HG02623 (cell line): ENCODE results near the gene RBM28.

Experiments
- ATAC-seq: cut with Tn5 transposase; IDR thresholded peaks from one replicate; pipeline ENCODE4 v1.9.1; 2021; ENCODE audit warnings: moderate library complexity; ENCODE audit not compliant: unreplicated experiment

Gene RBM28

DNA sequence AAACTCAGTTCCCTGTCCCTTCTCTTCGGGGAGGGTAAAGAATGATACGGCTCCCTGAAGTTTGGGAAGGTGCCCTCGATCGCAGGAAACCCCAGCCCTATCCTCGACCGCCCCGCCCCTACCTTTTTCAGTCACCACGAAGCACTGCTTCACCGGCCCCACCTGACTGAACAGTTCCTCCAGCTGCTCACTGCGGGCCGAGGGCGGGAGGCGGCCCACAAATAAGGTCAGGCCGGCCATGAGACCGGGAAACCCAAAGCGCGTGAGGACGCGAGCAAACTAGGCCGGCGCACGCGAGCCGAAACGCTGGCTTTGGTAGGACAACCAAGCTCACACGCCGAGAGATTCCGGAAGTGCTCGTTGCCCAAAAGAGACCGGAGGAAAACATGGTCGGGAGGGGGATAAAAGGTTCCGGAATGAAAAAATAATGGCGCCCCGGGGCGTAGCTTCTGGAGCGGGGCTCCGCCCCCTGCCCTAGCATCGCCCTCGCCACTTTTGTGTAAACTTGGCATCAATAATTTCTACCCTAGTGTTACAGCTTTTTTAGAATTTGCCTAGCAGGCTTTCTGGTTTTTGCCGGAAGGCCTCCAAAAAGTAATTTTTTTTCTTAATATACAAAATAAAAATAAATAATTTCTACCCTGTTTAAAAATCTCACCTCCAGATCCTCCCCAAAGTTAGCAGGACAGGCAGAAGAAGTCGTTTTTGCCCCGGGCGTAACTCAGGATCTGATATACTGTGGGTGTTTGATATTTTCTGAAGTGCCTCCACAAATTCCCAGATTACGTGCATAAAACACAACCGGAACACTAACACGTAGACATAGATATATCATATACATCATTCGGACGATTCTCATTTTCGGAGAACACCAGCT lies at the start of gene RBM28:
Gene RBM28 (minus strand): TSS at position 355 of the 877 bp plus-strand sequence. CDS start 115 bp downstream, at position 240.
- ATAC-seq = peak; percentile 91

DNA sequence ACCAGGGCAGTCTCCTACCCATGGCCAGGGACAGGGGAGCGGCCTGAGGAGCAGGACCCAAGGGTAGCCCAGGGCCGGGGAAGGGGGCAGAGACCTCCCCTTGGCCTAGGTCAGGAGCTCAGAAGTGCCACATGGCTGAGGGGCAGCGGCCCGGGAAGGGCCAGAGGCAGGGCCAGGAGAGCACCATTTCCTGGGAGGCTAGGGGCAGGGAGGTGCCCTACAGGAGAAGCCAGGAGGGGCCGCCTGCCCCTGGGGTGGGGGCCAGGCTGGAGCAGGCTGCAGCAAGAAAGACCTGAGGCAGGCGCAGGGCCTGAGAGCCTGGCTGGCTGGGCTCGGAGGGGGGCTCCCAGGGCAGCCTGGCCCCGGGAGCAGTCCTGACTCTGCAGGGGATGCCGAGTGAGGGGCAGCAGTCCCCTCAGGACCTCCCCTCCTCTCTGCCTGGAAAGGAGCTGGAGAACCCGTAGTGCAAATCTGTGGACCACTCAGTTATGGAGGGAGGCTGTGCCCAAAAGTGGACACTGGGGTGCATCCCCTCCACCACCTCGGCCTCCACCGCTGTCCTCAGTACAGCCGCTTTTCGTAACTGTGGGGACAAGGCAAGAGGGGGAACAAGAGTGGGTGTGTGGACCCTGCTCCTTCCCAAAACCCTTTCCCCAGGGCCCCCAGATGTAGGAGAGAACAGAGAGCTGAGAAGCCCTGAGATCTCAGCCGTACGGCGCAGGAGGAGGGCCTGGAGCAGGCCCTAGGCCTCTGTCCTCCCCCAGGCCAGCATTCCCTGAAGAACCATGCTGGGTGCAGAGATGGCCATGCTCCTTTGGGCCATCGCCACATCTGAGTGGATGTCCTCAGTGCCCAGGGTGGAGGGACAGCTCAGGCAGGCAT lies 49.0 kb upstream of the RBM28 start:
- no peak for ATAC-seq

DNA sequence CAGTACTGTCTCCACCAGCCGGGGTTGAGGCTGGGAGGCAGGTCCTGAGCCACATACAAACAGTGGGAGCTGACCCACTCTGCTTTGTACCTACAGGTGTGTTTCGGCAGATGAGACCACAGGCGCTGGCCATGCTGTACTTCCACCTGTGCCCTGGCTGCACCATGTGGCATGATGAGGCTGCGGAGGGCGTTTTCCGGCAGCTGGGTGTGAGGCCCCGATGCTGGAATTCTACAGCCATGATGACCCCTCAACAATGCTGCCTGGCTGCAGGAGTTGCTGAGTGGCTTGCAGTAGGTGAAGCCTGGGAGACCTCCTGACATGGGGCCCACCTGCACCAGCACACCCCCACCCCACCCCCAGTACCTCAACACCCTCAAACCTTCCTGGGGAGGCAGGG lies 48.1 kb upstream of the RBM28 start:
- no peak for ATAC-seq

GRCh38 chr7:128390871-128391565 lies 47.3 kb upstream of the RBM28 start:
- no peak for ATAC-seq

- ATAC-seq = no peak
Observed at GRCh38 chr7:128389618-128390329, 46.1 kb upstream of the RBM28 start.

- ATAC-seq = no peak
Observed at GRCh38 chr7:128389085-128389617, 45.4 kb upstream of the RBM28 start.

DNA sequence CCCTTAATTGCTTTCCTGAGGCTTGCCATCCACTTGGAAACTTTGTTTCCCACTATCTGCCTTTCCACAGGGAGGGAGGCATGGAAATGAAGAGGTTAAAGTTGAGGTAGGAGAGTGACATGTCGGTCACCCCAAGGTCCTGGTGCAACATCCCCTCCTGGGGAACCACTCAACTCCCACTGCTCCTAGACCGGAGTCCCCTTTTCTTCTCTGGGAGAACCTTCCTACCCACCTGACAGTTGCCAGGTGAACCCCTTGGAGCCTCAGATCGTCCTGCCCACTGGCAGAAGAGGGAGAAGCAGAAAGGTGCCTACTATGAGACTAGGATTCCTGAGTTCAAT lies 44.4 kb upstream of the RBM28 start:
- no peak for ATAC-seq

- ATAC-seq = peak; percentile 70
Observed at GRCh38 chr7:128387216-128388144, 43.8 kb upstream of the RBM28 start.

- ATAC-seq = no peak
Observed at GRCh38 chr7:128385988-128386925, 42.5 kb upstream of the RBM28 start.

GRCh38 chr7:128384726-128385125 lies 41.0 kb upstream of the RBM28 start:
- ATAC-seq = no peak

GRCh38 chr7:128383776-128384175 lies 40.1 kb upstream of the RBM28 start:
- ATAC-seq = no peak

DNA sequence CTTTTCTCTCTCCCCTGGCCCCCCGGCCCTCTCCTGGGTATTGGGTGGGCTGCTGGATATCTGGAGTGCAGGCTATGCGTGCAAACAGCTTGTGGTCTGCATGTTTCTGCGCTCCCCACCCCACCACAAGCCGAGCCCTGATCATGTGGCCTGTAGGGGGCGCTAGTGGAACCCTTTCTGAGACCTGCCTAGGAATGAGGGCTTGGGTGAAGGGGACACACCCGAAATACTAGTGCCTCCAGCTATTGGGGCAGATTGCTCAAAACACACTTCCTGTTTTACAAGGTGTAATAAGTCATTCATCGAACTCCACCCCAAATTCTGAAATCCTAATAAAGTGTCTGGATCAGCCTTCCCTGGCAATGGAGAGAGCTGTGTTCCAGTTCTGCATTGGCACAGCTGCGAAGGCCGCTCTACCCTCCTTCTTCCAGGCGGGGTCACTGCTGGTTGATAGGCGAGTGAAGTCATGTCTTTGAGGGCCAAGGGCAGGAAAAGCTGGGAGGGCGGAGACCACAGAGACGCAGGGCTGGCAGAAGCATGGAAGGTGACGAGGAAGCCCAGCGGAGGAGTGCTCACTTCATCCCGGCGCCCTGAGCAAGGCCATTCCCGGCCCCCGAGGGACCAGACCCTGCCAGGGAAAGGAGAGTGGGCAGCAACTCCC lies 37.6 kb upstream of the RBM28 start:
- ATAC-seq = no peak

- no peak for ATAC-seq
Observed at GRCh38 chr7:128380483-128381106, 36.9 kb upstream of the RBM28 start.

DNA sequence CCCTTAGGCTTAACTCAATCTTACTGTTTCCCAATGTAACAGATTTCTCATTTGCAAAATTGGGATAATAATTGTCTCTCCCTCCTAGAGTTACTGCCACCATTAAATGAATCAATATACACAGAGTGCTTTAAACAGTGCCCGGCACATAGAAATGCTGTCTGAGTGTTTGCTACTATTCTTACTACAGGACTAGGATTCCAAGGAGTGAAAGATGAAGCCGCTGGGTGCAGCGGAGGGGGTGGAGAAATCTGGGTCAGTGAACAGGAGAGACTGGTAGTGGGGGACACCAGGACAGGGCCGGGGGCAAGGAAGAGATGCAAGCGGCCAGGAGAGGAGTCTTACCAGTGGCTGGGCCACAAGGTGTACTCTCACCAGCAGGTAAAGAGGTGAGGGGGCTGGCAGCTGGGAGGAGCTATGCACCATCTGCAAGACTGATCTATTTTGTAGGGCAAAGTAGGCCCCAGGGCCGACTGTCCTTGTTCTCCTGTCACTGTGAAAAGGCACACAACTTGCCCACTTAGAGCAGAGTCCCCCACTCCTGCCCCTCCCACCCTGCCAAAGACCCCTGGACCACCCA lies 36.3 kb upstream of the RBM28 start:
- no peak for ATAC-seq

DNA sequence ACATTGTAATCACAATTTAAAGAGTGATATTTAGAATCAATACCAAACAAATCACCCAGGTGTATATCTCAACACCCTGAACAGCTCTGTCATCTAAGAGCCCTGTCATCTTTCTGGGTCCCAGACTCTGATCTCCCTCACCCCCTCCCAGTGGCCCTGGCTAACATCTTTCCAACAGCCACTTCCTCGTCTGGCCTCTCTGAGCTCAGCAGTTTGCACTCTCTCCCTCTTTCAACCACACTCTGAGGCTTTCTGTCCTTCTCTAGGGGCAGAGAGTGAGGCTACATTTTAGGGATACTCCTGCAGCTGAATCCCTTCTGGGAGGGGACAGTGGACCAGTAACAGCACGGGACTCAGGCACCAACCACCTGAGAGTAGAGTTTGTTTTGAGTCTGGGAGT lies 34.9 kb upstream of the RBM28 start:
- ATAC-seq = no peak

DNA sequence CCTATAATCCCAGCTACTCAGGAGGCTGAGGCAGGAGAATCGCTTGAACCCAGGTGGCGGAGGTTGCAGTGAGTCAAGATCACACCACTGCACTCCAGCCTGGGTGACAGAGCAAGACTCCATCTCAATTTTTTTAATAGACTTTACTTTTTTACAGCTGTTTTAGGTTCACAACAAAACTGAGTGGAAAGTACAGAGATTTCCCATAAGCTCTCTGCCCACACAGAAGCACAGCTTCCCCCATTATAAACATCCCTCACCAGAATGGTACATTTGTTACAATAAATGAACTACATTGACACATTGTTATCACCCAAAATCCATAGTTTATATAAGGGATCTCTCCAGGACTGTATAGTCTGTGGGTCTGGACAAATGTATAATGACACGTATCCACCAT lies 32.4 kb upstream of the RBM28 start:
- no peak for ATAC-seq

- ATAC-seq = no peak
Observed at GRCh38 chr7:128374041-128374440, 30.3 kb upstream of the RBM28 start.
